NCI-H1694 (cell line): Measurements from ENCODE around the gene CNN2.
A peak's percentile ranks its signal among the peaks of the same experiment; 100 is the strongest.

Source experiments
- DNase-seq: peaks from one replicate; lab custom pipeline; 2025; lab: John Stamatoyannopoulos, UW

Gene CNN2

GRCh38 chr19:1026783-1027649 lies 608 bp downstream of the CNN2 start:
- DNase-seq = no peak

- no peak for DNase-seq
These were observed 1.2 kb downstream of the CNN2 start for GRCh38 chr19:1027650-1028061.

- no peak for DNase-seq
These were observed 1.9 kb downstream of the CNN2 start for GRCh38 chr19:1028062-1028926.

- no peak for DNase-seq
These were observed 6.0 kb downstream of the CNN2 start for GRCh38 chr19:1032264-1032867.

GRCh38 chr19:1035998-1036621 lies 9.7 kb downstream of the CNN2 start:
- DNase-seq = no peak

- DNase-seq = no peak
These were observed 11.2 kb downstream of the CNN2 start for GRCh38 chr19:1037621-1038064.

GRCh38 chr19:1038978-1039645 lies 12.7 kb downstream of the CNN2 start:
- DNase-seq = no peak

GRCh38 chr19:1039646-1040475 lies 13.5 kb downstream of the CNN2 start, which contains the start of gene ABCA7:
Gene ABCA7, plus strand, starts transcription at chr19:1040107. Its CDS starts 1,255 bp downstream, at chr19:1041362.
- peak; percentile 91 for DNase-seq

GRCh38 chr19:1040476-1041271 lies 14.3 kb downstream of the CNN2 start:
- peak; percentile 94 for DNase-seq

GRCh38 chr19:1041272-1041834 lies 14.9 kb downstream of the CNN2 start:
- no peak for DNase-seq

- DNase-seq = peak; percentile 41
These were observed 15.7 kb downstream of the CNN2 start for GRCh38 chr19:1041835-1042685.

GRCh38 chr19:1042689-1043511 lies 16.5 kb downstream of the CNN2 start:
- peak; percentile 75 for DNase-seq

GRCh38 chr19:1045247-1045603 lies 18.8 kb downstream of the CNN2 start:
- DNase-seq = no peak

GRCh38 chr19:1046117-1046626 lies 19.8 kb downstream of the CNN2 start:
- DNase-seq = no peak

GRCh38 chr19:1046836-1047695 lies 20.7 kb downstream of the CNN2 start:
- DNase-seq = no peak

- no peak for DNase-seq
These were observed 21.3 kb downstream of the CNN2 start for GRCh38 chr19:1047696-1048147.
